HG03460 (cell line): ENCODE measurements around the gene PNLIPRP3.

Experiments used
- ATAC-seq: cut with Tn5 transposase; IDR thresholded peaks from one replicate; pipeline ENCODE4 v1.9.1; 2021; ENCODE audit not compliant: unreplicated experiment

The PNLIPRP3 gene

DNA sequence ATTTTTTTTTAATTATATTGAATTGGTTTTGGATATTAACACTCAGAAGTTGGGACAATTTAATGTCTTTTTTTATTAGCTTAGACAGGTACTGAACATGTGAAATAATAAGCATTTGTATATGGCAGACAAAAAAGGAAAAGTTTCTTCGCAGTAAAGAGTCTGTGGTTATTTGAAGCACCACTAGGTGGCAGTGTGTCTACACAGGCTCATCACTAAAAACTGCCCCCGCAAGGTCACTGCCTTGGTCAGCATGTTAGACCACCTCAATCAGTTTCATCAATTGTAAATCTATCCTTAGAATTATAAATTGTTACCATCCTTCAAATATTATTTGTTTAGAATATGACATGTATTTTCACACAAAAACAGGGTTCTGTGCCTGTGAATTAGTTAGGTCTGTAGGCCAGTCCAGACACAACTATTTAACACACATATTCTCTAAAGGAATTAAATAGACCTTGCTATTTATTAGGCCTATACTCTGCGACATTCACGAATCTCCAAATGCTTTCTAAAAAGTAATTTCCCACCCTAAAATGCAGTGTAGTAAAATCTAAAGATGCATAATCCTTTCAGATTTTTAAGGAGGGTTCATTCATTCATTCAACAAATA, 17.0 kb downstream of the PNLIPRP3 start:
- no peak for ATAC-seq

DNA sequence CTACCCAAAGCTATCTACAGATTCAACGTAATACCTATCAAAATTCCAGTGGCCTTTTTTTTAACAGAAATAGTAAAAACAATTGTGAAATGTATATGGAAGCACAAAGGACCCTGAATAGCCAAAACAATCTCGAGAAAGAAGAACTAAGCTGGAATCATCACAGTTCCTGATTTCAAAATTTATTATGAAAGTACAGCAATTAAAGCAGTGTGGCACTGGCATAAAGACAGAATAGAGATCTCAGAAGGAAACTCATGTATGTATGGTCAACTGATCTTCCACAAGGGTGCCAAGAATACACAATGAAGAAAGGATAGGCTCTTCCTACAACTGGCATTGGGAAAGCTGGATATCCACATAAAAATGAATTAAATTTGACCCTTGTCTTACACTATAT, 23.2 kb downstream of the PNLIPRP3 start:
- no peak for ATAC-seq

DNA sequence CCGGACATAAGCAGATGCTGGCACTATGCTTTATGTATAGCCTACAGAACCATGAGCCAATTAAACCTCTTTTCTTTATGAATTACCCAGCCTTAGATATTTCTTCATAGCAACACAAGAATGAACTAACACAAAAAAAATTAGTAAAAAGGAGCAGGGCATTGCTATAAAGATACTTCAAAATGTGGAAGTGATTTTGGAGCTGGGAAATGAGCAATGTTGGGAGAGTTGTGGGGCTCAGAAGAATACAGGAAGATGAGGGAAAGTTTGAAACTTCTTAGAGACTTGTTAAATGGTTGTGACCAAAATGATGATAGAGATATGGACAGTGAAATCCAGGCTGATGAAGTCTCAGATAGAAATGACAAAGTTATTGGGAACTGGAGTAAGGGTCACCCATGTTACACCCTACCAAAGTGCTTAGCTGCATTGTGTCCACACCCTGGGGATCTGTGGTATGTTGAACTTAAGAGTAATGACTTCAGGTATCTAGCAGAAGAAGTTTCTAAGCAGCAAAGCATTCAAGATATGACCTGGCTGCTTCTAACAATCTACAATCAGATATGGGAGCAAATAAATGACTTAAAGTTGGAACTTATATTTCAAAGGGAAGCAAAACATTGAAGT, 24.2 kb downstream of the PNLIPRP3 start:
- ATAC-seq = no peak

DNA sequence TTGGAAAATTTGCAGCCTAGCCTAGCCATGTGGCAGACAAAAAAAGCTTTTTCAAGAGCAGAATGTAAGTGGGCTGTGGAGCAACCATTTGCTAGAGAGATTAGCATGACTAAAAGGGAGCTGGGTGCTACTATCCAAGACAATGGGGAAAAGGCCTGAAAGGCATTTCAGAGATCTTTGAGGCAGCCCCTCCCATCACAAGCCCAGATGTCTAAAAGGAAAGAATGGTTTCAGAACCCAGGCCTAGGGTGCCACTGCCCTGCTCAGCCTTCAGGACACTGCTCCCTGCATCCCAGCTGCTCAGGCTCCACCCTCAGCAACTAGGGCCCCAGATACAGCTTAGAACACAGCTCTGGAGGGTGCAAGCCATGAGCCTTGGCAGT, 24.7 kb downstream of the PNLIPRP3 start:
- ATAC-seq = no peak

DNA sequence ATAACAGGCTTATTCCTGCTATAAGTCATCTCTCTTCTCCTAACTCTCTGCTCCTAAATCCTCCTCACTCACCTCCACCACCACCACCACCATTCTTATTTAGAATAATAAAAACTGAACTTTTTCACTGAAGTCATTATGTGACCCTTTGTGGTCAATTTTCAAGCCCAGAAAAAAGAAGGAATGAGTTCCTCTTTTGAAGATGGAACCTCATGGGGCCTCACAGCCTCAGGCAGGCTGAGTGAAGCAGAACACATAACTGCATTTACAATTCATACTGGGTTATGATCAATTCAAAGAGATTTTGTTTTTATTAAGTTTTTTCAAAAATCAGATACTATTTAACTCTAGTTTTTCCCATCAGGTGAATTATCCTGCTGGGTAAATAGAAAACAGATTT, 29.8 kb downstream of the PNLIPRP3 start:
- ATAC-seq = no peak

DNA sequence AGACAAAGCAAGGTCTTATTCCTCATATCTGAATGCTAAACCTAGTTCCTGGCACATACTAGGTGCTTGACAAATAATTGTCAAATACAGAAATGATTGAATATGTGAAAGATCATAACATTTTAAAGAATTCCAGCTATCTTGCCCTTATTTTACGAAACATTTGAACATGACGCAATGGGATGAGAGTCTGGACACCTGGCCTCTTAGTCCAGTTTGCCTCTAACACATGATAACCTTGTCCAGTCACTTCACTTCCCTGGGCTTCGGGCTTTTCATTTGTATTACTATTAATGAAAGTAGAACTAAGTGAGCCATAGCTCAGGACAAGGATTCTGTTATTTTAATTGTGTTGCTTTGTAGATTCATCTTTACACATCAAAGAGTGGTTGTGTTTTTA, 32.6 kb downstream of the PNLIPRP3 start:
- ATAC-seq = no peak

DNA sequence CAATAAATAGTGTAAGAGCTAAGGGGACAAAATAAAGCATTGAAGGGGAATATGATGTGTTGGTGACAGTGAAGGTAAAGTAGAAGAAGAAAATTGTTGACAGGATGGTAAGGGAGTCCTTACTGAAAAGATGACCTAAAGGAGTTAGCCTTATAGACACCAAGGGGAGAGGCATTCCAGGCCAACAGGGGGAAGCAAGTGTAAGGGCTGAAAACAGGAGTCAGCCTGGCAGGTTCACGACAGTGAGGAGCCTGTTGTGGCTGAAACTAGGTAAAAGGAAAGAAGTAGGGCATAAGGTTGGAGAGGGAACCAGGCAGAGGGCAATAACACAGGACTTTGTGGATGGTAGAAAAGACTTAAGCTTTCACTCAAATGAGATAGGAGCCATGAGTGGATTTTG, 34.0 kb downstream of the PNLIPRP3 start:
- ATAC-seq = no peak

DNA sequence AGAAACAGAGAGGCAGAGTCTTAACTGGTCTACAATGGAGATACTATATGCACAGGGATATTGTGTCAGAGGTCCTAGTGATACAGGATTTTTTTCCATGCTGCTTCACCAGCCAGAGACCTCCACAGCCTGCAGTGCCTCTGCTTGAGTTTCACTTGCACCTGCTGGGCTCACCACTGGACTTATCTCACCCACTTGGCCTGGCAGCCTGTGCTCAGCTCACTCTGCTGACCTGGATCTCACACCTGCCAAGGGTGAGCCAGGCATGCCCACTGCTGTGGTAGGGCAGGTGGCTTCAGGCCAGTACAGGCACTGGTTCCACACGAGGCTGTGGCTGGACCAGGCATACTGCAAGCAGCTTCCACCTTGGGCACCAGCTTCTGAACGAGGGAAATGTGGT, 36.6 kb downstream of the PNLIPRP3 start:
- no peak for ATAC-seq

DNA sequence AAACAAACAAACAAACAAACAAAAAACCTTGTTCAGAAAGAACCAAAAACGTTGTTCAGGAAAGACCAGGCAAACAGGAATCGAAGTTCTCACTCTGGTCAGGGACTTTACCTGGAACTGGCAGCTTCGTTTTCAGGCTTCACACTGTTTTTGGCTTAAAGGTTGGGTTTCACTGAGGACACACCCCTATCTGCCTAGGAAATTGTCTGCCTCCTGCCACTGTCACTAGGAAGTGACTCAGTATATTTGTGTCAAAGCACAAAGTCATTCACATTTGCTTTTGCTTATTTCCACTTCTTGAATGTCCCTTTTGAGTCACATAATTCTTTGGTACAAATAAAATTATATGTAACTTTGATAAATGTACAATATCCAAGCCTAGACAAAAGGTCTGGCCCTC, 37.9 kb downstream of the PNLIPRP3 start:
- no peak for ATAC-seq

DNA sequence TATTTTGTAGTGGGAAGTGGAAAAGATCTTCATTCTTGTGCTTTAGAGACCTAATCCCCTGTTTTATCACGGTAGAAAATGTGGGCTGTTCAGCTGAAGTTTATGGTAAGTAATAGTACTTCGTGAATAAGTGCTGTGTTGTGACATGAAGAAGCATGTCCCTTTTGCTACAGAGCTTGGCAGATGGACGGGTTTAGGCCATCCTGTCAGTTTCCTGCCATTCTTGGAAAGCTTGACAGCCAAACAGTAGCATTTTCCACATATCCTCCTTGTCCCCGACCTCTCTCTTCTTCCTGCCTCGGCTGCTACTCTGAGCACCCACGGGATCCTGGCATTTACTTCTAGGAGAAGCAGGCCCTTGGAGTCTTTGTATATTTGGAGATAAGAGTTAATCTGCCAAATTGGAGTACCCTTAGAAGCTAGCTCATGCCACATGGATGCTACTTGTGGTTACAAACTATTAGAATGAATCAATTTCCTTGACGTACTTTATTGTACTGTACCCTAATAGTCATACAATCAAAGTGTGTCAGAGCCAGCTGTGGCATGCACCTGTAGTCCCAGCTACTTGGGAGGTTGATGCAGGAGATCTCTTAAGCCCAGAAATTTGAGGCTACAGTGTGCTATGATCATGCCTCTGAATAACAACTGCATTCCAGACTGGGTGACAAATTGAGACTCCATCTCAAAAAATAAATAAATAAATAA, 39.2 kb downstream of the PNLIPRP3 start:
- no peak for ATAC-seq

DNA sequence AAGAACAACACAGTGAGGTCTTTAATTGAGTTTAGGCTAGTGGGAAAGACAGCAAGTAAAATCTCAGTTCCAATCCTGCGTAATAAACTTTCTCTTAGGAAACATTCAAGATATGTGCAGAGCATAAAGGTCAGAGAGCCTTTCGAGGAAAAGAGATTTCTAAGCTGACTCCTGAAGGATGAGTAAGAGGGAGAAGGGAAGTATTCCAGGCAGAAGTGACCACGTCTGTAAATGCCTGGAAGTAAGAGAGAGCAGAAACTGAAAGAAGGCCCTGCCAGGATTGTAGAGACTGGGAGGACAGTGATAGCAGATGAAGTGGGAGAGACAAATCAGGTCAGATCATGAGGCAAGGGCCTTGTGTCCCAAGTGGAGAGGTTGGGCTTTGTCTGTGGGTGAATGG, 41.8 kb downstream of the PNLIPRP3 start:
- no peak for ATAC-seq

DNA sequence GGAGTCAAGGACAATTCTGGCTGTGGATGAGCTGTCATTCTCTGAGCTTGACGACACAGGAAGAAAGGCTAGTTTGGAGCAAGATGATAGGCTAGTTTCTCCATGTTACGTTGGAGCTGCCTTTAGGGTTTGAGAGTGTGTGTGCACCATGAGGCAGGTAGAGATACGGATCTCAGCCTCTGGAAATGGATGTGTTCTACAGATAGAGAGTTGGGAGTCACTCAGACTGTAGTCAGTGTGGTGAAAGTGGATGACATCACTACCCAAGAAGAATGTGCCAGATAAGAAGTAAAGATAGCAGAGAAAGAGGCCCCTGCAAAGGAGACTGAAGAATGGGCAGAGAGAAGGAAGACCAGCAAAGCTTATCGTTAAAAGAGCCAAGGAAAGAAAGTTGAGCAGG, 42.4 kb downstream of the PNLIPRP3 start:
- no peak for ATAC-seq

DNA sequence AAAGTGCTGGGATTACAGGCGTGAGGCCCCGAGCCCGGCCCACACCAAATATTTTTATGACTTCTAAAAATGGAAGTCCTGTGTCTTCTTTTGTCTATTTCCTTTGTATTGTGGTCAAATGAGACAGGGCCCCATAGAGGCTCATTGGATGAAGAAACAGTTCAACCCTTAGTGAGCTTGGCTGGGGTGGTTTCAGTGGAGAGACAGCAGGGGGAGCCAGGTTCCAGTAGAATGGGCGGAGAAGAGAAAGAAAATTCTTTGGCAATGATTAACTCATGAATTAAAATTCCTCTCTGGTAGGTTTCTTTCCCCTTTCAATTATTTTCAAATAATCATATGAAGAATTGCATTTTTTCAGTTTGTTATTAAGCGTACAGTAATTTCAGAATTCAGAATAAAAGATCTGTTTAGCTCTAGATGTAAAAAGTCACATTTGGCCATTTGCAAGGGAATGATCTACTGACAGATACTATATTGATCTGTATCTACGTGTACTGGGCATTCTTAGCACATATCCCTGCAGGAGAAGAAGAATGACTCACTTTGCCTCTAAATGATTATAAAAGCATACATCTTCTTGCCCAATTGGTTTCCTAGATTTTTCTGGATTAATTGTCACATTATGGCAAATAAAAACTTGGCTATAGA, 43.2 kb downstream of the PNLIPRP3 start:
- ATAC-seq = no peak

DNA sequence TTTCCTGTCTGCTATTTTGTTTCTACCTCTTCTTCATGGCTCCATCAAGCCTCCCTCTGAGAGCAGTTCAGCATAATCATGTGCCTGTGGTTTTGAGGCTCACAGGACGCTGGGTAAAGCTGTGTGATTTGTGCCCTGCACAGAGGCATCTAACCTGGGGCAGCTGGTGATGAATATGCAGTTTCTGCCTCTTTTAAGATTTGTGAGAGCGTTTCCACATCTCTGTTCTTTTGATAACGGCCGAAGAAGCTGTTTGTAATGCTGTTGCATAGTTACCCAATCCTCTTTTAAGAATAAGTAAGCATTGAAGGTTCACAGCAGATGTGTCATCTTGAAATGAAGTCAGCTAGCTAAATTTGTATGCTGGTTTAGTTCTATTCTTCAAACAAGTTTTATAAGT, 45.2 kb downstream of the PNLIPRP3 start:
- no peak for ATAC-seq

DNA sequence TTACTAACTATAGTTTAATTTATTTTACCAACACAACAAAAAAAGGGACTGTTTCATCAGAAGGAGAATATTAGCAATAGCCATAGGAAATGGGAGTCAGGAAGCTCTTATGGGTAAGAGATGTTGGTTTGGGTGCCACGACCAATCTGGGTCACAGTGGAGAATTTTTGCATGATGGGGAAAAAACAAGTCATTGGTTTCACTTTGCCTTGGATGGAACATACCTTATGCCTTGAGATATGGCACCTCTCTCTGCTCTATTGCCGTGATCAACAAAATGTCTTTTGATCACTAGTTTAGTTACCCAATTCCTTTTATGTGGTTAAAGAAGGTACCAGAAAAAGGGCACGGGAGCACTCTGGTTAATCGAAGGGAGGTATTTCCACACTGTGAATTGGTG, 48.2 kb downstream of the PNLIPRP3 start:
- no peak for ATAC-seq

DNA sequence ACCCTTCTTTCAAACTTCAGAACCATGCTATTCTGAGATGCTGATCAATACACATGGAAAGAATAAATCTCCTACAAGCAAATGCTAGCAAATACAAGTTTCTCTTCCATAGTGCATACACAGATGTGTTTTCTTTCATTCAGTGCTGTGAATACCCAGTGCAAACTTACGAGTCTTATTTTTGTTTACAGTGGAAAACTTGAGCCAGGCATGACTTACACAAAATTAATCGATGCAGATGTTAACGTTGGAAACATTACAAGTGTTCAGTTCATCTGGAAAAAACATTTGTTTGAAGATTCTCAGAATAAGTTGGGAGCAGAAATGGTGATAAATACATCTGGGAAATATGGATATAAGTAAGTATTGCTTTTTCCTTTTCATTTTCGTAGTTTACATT, 48.8 kb downstream of the PNLIPRP3 start:
- ATAC-seq = no peak

DNA sequence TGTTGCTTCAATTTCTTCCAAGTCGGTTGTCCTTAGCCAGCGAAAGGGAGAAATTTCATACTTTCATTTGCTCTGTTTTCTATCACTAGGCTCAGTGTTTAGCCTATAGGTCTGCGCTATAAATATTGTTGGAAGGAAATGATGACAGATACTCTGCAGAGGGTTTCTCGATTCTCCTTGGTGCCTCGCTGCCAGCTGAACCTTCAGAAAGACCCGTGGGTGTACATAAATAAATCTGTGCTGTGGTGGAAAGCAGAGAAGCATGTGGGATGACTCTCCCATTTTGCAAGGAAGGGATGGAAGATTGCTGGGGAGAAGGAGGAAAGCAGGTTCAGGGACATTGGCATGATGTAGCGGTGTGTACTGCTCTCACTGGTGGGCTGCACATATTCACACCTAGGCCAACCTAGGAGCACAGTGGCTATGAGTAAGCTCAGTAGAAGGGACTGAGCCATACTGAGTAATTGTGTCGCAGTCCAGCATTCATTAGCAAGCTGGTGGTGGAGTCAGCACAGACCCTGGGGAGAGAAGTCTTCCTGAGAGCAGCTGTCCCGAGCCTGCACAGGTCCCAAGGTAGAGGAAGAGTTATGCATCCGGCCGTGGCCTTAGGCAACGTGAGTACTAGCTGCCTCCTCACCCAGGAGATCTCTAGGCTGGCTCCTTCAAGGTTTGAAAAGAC, 50.5 kb downstream of the PNLIPRP3 start:
- no peak for ATAC-seq

DNA sequence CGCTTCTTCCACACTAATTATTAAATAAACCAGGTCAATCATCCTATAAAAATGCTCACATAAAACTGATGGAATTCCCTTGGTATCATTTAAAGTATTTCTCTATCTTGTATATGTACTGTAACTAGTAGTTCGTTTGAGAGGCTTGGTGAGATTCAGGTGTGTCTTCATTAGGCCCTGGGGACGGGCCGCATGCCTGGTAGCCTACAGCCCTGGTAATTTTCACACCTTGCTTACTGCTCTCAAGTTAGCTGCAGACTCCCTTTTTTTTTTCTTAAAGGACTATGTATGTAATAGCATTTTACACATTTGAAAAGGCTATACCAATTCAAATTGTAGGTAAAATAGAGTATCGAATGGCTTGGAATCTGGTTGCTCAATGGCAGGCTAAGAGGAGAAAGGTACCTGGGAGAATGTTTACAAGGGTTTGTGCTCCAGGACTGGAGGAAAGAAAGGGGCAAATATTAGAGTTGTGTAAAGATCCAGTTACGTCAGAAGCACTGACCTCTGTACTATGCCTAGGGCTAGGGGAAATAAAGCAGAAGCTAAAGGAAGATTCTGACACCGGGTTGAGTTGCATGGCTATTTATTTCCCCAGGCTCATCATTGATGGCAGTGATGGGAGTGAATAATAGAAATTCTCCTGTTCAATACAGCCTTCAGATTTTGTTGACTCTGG, 59.3 kb downstream of the PNLIPRP3 start:
- ATAC-seq = no peak

DNA sequence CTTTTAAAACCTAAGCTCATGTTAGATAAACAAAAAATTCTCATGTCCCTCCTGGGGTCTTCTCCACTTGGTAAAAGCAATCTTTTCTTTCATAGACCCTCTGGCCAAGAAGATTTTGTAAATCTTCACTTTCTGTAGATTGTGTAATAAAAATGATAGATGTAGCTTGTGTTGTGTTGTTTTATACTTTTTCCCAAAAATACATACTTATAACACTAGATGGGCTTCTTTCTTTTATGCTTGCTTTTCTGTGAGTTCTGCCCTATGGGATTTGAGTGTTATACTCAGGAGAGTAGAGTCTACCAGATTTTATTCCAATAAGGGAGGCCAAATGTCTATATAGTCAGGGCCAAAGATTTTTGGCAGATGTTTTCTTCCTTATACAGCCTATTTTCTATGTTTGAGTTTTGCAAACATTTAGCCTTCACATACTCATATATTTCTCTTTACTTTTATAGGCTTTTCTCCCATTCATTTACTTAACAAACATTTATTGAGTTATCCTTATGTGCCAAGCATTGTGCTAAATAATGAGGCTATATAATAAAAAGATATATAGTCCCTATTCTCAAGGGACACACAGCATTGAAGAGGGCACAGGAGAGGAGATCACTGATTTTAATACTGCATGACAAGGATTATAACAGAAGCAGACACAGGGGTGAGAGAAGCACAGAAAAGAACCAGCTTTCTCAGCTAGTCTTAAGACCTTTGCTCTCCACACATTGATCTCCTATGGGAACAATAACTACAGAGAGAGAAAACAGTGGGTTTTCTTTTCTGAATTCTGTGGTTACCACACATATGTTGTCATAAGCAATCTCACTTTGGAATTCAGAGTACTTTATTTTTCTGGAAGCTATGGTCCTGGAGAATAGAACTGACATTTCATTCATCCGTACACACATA, 60.1 kb downstream of the PNLIPRP3 start:
- ATAC-seq = no peak

DNA sequence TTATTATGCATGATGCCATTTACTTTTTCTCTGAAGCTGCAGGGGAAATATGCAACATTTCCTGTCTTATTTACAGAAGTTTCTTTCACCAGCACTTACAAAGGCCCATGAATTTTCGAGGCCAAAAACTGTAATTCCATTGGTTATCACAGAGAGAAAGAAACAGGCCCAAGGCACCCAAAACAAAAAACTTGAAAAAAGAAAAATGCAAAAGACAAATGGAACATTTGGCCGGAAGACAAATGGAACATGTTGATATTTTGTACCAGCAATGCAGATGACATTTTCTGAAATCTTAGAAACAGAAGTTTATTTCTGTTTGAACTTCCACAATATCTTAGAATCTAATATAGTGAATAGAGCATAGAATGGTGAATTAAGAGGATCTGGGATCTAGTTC, 61.8 kb downstream of the PNLIPRP3 start:
- ATAC-seq = no peak
